Activated T-cell treated with anti-CD3 and anti-CD28 coated beads, Interleukin-2, amount 50 U/mL, for 1 hour (primary cell): ENCODE data around the gene TMEM212.
"Not testable (repeated sequence)": the region's sequence is repeated elsewhere in the genome, so short reads cannot be mapped to it uniquely, and the experiment has no call there.

Experiments
- DNase-seq: peaks from one replicate; pipeline ENCODE4 v3.0.0-alpha.2; 2020

TMEM212 gene

DNA sequence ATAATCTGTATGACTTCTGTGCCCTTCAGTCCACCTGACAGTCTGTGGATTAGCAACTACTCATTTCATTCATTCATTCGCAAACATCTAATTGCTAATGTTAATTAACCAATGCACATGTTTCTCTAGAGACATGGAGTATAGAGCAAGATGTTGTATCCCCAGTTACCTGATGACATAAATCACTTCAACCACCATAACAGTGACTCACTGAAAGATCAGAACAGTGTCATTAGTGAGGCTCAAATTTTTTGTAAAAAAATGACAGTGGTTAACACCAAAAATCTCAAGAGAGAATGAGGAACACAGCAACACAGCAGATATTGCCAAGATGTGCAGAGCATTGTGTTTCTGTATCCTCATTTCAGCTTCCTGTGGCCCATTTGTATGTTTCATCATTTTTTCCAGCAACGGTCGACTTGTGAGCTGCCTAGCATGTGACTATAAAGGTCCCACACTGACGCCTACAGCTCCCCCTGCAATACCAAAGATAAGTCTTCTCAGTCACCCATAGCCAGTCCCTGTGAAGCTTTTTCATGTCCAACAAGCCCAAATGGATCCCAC is 29.2 kb upstream of the TMEM212 start:
- DNase-seq, result no peak

GRCh38 chr3:171814662-171815061 is 28.5 kb upstream of the TMEM212 start:
- DNase-seq, result not testable (repeated sequence)

GRCh38 chr3:171815973-171816595 is 27.1 kb upstream of the TMEM212 start:
- no peak for DNase-seq

DNA sequence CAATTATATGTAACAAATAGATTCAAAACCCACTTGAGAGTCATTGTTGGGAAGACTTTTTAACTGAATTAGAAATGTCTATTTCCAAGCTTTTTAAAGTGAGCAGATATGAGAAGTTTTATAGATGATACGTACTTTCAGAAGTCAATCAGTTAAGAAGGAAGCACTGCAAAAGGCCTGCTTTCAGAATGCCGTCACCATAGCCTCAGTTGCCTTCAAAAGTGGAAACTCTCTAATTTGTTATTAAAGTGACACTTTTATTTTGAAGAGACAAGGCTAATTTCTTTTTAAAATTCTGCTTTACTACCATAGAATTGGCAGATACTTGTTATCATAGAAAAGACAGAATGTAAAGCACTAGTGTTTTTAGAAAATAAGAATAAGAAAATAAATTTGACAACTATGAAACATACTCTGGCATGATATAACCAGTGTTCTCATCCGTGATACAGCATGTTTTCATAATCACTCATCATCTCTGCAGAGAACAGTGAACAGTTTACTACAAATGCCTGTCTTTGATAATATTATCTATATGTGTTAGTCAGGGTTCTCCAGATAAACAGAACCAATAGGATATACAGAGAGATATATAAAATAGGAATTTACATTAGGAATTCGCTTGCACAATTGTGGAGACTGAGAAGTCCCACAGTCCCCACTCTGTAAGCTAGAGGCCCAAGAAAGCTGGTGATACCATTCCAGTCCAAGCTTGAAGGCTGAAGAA is 25.9 kb upstream of the TMEM212 start:
- no peak for DNase-seq

DNA sequence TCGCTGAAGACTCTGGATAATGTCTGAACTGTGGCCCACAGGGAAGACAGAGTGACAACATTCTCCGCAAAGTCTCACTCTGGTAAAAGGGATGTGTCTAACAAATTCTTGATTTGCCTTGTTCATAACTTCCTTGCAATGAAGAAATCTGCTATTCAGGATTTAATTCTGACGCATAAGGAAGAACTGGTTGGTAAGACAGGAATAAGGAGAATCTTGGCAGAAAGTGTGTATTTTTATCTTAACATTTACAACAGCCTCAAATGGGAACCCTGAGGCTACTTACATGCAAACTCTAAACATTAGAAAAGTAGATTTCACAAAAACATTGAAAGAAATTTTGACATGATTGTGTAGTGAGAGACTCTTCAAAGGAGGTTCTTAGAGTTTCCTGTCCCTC is 22.1 kb upstream of the TMEM212 start:
- no peak for DNase-seq

DNA sequence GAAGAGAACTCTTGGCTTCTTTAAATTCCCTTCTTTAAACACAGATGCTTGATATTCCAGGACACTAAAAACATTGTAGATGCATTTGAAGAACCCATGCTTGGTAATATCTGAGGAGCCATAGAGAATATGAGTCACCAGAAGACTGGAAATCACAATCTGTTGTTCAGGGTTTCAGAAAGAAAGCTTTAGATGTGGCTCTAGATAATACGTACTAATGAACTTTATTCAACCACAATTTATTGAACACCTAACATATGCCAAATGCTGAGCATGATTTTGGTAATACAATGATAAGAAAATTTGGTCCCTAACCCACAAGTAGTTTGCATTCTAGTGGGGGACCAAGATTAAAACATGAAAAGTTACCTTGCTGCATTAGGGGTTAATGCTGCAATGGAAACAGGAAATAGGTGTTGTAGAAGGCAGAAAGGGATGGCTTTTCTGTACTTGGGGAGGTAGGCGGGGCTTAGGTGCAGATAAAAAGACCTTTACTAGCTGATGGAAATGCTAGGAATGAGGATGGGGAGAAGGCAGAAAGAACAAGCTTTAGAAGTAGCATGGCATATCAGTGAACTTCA is 21.3 kb upstream of the TMEM212 start:
- no peak for DNase-seq

DNA sequence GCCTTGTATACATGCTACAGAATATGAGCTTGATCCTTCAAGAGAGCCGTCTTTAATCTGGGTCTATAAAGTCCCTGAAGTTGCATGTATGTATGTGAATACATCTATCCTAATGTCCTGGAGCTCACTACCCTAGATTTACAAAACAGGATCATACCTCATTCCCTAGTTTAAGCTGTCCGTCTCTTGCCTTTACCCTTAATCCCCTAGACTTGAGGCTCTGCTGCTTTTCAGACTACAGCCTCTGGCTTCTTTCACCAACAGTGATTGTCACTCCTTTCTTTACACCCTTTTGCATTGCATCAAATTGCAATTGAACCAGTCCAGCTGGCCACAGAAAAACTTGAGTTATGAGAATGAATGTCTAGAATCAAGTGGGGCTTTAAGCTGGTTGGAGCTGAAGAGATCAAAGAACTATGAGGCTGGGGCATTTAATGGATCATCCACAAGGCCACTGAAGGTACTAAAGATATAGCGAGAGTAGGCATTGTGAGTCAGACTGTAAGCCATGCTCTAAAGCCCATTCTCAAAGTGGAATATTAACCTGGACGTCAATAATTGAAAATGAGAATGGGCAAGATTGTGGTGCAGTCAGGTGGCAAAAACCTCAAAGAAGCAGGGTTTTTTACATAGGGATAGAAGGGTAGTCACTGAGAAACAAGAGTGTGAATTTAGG is 20.6 kb upstream of the TMEM212 start:
- no peak for DNase-seq

GRCh38 chr3:171824116-171824515 is 19.0 kb upstream of the TMEM212 start:
- no peak for DNase-seq

- no peak for DNase-seq
Measured at GRCh38 chr3:171824824-171825221, 18.3 kb upstream of the TMEM212 start.

DNA sequence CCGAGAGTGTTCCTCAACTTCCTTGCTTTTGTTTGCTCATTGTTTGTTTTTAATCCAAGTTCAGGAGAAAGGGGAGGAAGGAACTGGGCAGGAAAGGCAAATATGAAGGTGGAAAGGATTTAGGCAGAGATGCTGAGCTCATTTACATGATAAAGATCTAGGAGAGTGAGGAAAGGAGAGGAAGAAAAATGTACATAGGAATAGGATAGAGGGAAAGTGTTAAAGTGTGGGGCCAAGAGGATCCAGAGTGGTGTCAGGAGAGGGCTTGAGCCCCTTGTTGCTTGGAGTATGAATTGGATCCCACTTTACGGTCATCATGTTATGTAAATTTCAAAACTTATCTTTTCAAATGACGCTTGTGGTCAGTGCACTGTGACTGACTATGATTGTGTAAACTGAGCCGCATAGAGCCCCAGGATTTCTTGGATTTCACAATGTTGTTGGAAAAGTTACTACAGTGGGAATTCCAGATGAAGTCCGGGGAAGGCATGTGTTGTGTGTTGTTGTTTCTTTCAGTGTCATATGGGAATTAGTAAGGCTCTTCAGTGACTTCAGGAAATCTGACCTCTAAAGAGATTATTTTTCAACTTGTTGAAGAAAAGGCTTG is 17.8 kb upstream of the TMEM212 start:
- DNase-seq, result no peak

- peak; percentile 16 for DNase-seq
Measured at GRCh38 chr3:171827385-171827784, 15.8 kb upstream of the TMEM212 start.

- DNase-seq, result no peak
Measured at GRCh38 chr3:171827836-171828458, 15.2 kb upstream of the TMEM212 start.

- no peak for DNase-seq
Measured at GRCh38 chr3:171828902-171829770, 14.0 kb upstream of the TMEM212 start.

DNA sequence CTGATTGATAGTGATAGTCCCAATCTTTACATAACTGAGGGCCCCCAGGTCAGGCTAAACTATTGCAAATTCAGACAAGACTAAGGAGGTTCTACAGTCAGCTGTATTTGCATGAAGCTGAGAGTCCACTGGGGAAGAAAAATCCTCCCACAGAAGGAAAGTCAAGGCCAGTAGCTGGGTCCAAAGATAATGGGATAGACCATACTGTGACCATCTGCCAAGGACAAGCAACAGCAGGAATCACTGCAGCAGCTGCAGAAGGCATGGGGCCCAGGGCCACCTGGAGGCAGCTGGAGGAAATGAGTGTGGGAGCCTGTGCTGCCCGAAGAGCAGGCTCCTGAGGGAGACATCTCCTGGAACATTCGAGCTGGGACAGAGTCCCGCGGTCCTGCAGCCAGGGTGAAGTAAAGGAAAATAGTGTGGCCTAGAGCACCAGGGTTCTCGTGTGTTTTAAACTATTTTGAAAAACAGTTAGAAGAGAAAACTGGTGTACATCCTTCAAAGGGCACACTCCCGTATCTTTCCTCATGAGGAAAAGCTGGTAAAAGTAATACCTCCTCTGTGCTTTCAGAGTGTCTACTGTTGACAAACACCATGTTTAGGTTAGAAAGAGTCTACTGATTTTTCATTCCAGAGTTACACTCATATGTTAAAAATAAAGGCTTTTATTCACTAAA is 13.2 kb upstream of the TMEM212 start:
- no peak for DNase-seq

- DNase-seq, result no peak
Measured at GRCh38 chr3:171830518-171830875, 12.7 kb upstream of the TMEM212 start.

GRCh38 chr3:171831936-171832335 is 11.2 kb upstream of the TMEM212 start:
- DNase-seq, result no peak

DNA sequence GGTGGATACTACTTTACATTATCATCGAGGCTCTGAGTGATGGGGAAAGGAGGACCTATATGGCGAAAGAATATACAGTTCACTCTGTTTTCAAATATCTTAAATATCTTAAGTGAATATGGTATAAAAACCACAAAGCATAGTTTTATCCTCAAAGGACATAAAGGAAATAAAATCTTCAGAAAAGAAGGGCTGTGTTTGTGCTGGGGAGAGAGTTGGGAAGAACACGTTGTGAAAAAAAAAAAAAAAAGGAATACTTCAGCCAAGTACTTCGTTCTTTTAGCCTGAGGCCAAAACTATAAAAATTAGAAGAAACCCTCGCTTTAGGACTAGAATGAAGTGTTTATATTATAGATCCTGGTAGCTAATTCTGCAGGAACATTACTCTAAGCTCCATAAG is 10.2 kb upstream of the TMEM212 start:
- DNase-seq, result no peak

DNA sequence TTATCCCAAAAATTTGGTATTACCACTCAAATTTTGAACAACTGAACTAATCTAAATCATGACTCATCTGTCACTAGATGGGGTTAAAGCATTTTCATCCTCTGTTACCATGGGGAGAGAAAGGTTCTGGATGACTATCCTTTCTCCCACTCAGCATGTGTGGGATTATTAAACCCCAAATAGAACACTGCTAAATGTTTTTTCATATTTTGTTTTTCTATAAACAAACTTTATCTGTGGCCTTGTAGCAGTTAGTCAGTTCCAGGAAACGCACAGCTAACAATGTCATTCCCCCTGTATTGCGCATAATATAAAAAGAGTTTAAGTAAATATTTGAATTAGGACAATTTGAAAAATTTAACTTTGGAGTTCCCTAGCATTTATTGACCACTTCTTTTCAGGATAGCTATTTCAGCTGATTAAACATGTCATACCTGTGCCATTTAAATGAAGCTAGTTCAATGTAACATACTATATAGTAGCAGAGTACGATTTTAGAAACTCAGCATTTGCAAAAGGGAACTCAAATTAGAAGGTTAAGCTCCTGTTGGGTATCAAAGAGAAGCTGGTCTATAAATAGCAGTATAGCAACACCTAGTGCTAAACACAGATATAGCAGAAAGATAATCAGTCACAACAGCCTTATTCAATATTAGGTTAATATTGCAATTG is 9.2 kb upstream of the TMEM212 start:
- DNase-seq, result no peak

- DNase-seq, result no peak
Measured at GRCh38 chr3:171834461-171834801, 8.7 kb upstream of the TMEM212 start.

DNA sequence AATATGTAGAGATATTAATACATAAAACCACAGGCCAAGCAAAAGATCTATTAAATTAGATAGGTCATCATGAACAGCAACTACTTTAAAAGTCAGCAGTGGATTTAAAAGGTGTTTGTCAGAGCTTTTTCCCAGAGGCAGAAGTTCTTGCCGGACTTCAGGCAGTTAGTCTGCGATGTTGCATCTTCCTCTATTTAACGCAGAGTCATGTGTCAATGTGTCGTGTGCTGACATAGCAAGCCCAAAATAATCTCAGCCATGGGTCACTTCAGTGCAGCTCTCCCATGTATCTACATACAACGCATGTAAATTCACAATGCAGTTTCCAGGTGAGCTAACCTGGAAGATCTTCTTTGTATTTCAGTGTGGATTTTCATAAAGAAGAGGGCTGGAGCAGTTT is 8.0 kb upstream of the TMEM212 start:
- no peak for DNase-seq

GRCh38 chr3:171835613-171836012 is 7.5 kb upstream of the TMEM212 start:
- no peak for DNase-seq
